Measurements from ENCODE around the gene SLC41A3.

Gene SLC41A3

DNA sequence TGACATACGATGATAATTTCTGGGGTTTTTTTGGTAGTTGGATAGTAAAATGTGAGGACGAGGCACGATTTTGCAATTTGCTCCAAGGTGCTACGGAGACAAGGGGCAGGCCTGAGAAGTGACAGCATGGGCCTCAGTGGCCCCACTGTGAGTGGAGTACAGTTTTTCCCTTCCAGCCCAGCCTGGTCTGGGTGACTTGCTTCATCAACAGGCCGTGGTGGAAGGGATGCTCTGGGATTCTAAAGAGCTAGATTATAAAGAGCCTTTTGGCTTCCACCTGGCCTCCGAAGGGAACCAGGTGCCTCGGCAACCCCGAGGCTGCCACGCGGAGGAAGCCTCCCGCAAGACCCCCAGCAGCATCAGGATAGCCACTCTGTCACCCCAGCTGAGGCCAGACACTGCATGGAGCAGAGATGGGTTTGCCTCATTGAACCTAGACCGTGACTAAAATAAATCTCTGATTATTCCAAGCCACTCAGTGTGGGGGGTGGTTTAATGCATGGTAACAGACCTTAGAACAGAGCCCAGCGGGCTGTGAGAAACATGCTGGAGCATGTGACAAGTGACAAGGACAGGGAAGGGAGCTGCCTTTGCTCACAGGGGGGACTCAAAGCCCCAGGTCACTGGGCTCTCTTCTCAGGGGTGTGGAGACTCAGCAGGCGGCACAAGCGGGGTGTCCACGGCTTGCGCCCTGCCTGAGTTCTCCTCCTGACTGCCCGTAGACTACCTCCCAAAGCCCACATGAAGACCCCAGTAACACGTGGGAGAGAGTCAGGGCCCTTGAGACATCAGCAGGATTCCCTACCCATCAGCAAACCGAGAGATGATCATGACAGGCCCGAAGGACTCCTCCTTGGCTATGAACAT lies 22.6 kb upstream of the SLC41A3 start:
- Histone ChIP-seq H3K9me3 (ENCODE audit: control insufficient read depth, insufficient read depth, low read depth, low read length) (no peaks in the 10 kb centered on the region), H3K27ac (ENCODE audit: extremely low read depth, low read depth, low read length) (no peak overlapping the region), H3K36me3 (ENCODE audit: control insufficient read depth in 2 of 2, insufficient read depth in 1 of 2, low read length in 2 of 2) (no peaks in the 10 kb centered on the region), H3K4me3 (ENCODE audit: low read depth, low read length) (no peak overlapping the region), H3K4me1 (ENCODE audit: control insufficient read depth, insufficient read depth, low read length) (no peaks in the 10 kb centered on the region)
- ChIA-PET CTCF (no interaction called here), POLR2A (no interaction called here)
- TF ChIP-seq HOXD13 (CRISPR knock-in tag; IDR thresholded peaks at IDR 0.05; ENCODE audit: borderline replicate concordance) (no peak), ZNF155 (tag by site-specific recombination; IDR thresholded peaks at IDR 0.05) (no peak), MZF1 (tag by site-specific recombination; IDR thresholded peaks at IDR 0.05; ENCODE audit: borderline replicate concordance) (no peak), KLF17 (tag by site-specific recombination; IDR thresholded peaks at IDR 0.05) (no peak), ZNF114 (tag by site-specific recombination; IDR thresholded peaks at IDR 0.05) (no peak), ZNF658 (tag by site-specific recombination; IDR thresholded peaks at IDR 0.05) (no peak), ZNF837 (tag by site-specific recombination; IDR thresholded peaks at IDR 0.05) (no peak), ZIC2 (tag by site-specific recombination; IDR thresholded peaks at IDR 0.05) (no peak), ZBTB26 (tag by site-specific recombination; optimal IDR thresholded peaks at IDR 0.05) (no peak), ZNF423 (tag by site-specific recombination; IDR thresholded peaks at IDR 0.05) (no peak), YY1 (tag by site-specific recombination; IDR thresholded peaks at IDR 0.05) (no peak), ZBTB49 (tag by site-specific recombination; IDR thresholded peaks at IDR 0.05; ENCODE audit: low read depth) (no peak), ZNF629 (tag by site-specific recombination; IDR thresholded peaks at IDR 0.05) (no peak), ZNF660 (tag by site-specific recombination; IDR thresholded peaks at IDR 0.05) (no peak)
- TF ChIP-seq, protein P1, sequence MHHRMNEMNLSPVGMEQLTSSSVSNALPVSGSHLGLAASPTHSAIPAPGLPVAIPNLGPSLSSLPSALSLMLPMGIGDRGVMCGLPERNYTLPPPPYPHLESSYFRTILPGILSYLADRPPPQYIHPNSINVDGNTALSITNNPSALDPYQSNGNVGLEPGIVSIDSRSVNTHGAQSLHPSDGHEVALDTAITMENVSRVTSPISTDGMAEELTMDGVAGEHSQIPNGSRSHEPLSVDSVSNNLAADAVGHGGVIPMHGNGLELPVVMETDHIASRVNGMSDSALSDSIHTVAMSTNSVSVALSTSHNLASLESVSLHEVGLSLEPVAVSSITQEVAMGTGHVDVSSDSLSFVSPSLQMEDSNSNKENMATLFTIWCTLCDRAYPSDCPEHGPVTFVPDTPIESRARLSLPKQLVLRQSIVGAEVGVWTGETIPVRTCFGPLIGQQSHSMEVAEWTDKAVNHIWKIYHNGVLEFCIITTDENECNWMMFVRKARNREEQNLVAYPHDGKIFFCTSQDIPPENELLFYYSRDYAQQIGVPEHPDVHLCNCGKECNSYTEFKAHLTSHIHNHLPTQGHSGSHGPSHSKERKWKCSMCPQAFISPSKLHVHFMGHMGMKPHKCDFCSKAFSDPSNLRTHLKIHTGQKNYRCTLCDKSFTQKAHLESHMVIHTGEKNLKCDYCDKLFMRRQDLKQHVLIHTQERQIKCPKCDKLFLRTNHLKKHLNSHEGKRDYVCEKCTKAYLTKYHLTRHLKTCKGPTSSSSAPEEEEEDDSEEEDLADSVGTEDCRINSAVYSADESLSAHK (tag by site-specific recombination; IDR thresholded peaks at IDR 0.05): no peak
- TF ChIP-seq, protein P2, sequence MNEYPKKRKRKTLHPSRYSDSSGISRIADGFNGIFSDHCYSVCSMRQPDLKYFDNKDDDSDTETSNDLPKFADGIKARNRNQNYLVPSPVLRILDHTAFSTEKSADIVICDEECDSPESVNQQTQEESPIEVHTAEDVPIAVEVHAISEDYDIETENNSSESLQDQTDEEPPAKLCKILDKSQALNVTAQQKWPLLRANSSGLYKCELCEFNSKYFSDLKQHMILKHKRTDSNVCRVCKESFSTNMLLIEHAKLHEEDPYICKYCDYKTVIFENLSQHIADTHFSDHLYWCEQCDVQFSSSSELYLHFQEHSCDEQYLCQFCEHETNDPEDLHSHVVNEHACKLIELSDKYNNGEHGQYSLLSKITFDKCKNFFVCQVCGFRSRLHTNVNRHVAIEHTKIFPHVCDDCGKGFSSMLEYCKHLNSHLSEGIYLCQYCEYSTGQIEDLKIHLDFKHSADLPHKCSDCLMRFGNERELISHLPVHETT (tag by site-specific recombination; IDR thresholded peaks at IDR 0.05): no peak
- TF ChIP-seq, protein P3, sequence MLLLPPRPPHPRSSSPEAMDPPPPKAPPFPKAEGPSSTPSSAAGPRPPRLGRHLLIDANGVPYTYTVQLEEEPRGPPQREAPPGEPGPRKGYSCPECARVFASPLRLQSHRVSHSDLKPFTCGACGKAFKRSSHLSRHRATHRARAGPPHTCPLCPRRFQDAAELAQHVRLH (tag by site-specific recombination; IDR thresholded peaks at IDR 0.05): no peak

Measured in HEK293 (cell line).